Measurements from ENCODE around the gene MTX1. TPM values are rescaled to one million over a fixed set of nuclear protein-coding genes. Genes with fewer than 3 reads are reported as not detected.

The MTX1 gene
- total and polyA plus RNA-seq, 9 of the 15 experiments (the other 6 are each of a cell fraction or from before 2014, with no cell fraction given) = 29.1 to 98.4 (median 66.9) TPM

DNA sequence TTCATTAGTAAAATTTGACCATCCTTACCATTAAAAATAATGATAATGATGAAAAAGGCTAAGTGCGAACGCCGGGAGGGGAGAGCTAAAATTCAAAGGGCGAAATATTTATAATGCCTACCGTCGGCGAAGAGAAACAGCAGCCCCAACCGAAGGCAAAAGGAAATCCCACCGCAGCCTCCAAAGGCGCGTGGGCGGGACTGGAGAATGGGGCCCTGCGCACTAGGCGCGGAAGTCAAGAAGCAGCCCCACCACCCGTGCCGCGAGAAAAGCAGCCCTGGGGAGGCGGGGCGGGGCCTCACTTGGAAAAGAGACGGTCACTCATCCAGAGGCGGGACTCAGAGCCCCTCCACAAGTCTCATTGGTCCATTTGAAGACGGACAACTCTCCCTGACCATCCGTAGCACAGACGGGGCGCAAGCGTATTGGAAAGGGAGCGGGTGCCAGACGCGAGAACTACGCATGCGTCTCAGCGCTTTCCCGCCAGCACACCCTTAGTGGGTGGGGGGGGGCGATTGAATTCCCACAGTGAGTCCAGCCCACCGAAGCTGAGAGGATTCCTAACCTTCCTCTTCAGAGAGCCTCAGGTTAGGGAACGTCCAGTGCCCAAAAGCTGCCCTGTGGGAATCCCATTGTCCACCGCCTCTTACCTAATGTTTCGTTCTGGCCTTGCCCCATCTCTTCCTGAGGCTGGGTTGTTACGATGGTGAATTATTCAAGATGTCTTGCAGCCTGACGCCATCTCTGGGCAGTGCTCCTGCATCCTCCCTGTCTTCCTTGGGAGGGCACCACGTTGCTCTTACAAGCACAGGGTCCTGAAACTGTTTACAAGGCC is 19.0 kb downstream of the MTX1 start (continued):
- TF ChIP-seq ZBTB40 (IDR thresholded peaks at IDR 0.05) = peak; percentile 41
- no peak for TF ChIP-seq ZBTB40 (CRISPR knock-in tag; IDR thresholded peaks at IDR 0.05)
- TF ChIP-seq ZNF175 (CRISPR knock-in tag; IDR thresholded peaks at IDR 0.05; ENCODE audit: low read depth) = no peak
- peak; percentile 10 for TF ChIP-seq SAP30 (IDR thresholded peaks at IDR 0.05; ENCODE audit: borderline replicate concordance, insufficient read depth, low read depth, low read length, poor library complexity, severe bottlenecking)
- TF ChIP-seq SRSF9 (IDR thresholded peaks at IDR 0.05; ENCODE audit: borderline replicate concordance, low read depth, low read length) = no peak
- no peak for TF ChIP-seq MAFF (IDR thresholded peaks at IDR 0.05; ENCODE audit: low read length)
- TF ChIP-seq RFX1 (IDR thresholded peaks at IDR 0.05) = no peak
- TF ChIP-seq HNRNPK (IDR thresholded peaks at IDR 0.05; ENCODE audit: low read depth, low read length, poor library complexity, severe bottlenecking) = no peak
- peak; percentile 86 for TF ChIP-seq VEZF1 (CRISPR knock-in tag; IDR thresholded peaks at IDR 0.05)
- TF ChIP-seq PYGO2 (tag; IDR thresholded peaks at IDR 0.05) = no peak

All from K562 (cell line).